Colonic mucosa (tissue), 4 donors: ENCODE results near the gene PPIP5K1. TPM values are rescaled to one million over a fixed set of nuclear protein-coding genes. Genes with fewer than 3 reads are reported as not detected.
A peak's percentile ranks its signal among the peaks of the same experiment; 100 is the strongest.

Source experiments
- DNase-seq: peaks from one replicate; pipeline ENCODE4 v3.0.0-alpha.2; 2020
- H3K27ac ChIP-seq: fragments of 200-600 bp; one replicate; pipeline ENCODE4 v1.8.0; 2021
- H3K27me3 ChIP-seq: fragments of 200-600 bp; one replicate; pipeline ENCODE4 v1.8.0; 2021
- H3K36me3 ChIP-seq: fragments of 200-600 bp; one replicate; pipeline ENCODE4 v1.8.0; 2021
- H3K4me1 ChIP-seq: fragments of 200-600 bp; one replicate; pipeline ENCODE4 v1.8.0; 2021; ENCODE audit warnings: mild to moderate bottlenecking
- H3K4me3 ChIP-seq: fragments of 200-600 bp; one replicate; pipeline ENCODE4 v1.8.0; 2021
- H3K9ac ChIP-seq, 2 donors: one replicate each; pipeline ENCODE4 v1.7.0; 2013; ENCODE audit warnings: control low read depth in 2 of 2, low read depth in 2 of 2, low read length in 2 of 2
- H3K9me3 ChIP-seq: fragments of 200-600 bp; one replicate; pipeline ENCODE4 v1.8.0; 2021
- intact Hi-C: fragments of 100-400 bp; cut with DNase I; formaldehyde crosslinking; loops from one replicate; pipeline ENCODE4 v1.14.1; 2022
- total RNA-seq, 2 donors: library from RNA; stranded (reverse); fragmentation: NEBNext Ultra II Directional in 1 of 2; extraction: Animal tissue kit (Norgen Biotek cat#: 25700) in 1 of 2; gene quantifications; one replicate each; pipeline ENCODE4 v1.2.1, GENCODE V29; 2021
- TF ChIP-seq, protein P1 (sequence below): fragments of 200-600 bp; IDR thresholded peaks from one replicate; pipeline ENCODE4 v1.8.0; 2022; ENCODE audit warnings: antibody characterized with exemption, mild to moderate bottlenecking
- donor health status: healthy.
- donor health status: DM: no; HTN: no; CAD: no.
- donor health status: DM: no; HTN: no; CAD: no.

PPIP5K1 gene
- total RNA-seq, 2 donors from 2014 or later = 62.5 to 116 TPM

GRCh38 chr15:43508421-43508820 lies 81.6 kb downstream of the PPIP5K1 start:
- no peaks in the 10 kb centered on the region for H3K27me3 ChIP-seq
- H3K9me3 ChIP-seq = no peaks in the 10 kb centered on the region
- no peak overlapping the region for H3K4me3 ChIP-seq
- no peak for DNase-seq
- H3K36me3 ChIP-seq = no peaks in the 10 kb centered on the region
- H3K27ac ChIP-seq = peak overlapping the region; percentile 59
- H3K9ac ChIP-seq = no peak overlapping the region
- peaks cover 6% of the 10 kb centered on the region for H3K4me1 ChIP-seq
- TF ChIP-seq, protein P1, sequence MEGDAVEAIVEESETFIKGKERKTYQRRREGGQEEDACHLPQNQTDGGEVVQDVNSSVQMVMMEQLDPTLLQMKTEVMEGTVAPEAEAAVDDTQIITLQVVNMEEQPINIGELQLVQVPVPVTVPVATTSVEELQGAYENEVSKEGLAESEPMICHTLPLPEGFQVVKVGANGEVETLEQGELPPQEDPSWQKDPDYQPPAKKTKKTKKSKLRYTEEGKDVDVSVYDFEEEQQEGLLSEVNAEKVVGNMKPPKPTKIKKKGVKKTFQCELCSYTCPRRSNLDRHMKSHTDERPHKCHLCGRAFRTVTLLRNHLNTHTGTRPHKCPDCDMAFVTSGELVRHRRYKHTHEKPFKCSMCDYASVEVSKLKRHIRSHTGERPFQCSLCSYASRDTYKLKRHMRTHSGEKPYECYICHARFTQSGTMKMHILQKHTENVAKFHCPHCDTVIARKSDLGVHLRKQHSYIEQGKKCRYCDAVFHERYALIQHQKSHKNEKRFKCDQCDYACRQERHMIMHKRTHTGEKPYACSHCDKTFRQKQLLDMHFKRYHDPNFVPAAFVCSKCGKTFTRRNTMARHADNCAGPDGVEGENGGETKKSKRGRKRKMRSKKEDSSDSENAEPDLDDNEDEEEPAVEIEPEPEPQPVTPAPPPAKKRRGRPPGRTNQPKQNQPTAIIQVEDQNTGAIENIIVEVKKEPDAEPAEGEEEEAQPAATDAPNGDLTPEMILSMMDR = no peak
- intact Hi-C loops = no loop called here

DNA sequence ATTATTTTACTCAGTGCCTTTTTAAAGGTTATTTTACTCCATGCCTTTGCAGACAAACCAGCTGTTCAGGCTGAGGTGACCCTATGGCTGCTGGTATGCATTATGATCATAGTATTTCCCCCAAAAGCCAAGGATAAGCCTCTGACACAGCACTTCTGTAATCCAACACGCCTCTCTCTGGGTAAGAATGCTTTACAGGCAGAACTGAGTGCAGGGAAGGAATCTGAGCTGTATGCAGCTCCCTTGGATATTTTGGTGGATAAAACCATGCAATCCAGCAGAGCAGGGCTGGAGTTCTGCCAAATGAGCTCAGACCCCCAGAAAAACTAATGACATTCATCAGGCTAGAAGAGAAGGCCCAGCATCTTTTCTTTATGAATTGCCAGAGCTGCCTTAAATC lies 84.3 kb downstream of the PPIP5K1 start:
- H3K27me3 ChIP-seq = no peaks in the 10 kb centered on the region
- no peaks in the 10 kb centered on the region for H3K4me1 ChIP-seq
- no peaks in the 10 kb centered on the region for H3K36me3 ChIP-seq
- H3K4me3 ChIP-seq = no peak overlapping the region
- no peak overlapping the region for H3K9ac ChIP-seq
- intact Hi-C loops = no loop called here
- H3K9me3 ChIP-seq = no peaks in the 10 kb centered on the region
- TF ChIP-seq, protein P1 = no peak
- no peak overlapping the region for H3K27ac ChIP-seq
- no peak for DNase-seq

- Histone ChIP-seq H3K9ac (no peak overlapping the region), H3K27ac (no peak overlapping the region), H3K36me3 (no peaks in the 10 kb centered on the region), H3K9me3 (no peaks in the 10 kb centered on the region), H3K27me3 (no peaks in the 10 kb centered on the region), H3K4me1 (no peaks in the 10 kb centered on the region), H3K4me3 (no peak overlapping the region)
- DNase-seq = no peak
- TF ChIP-seq, protein P1 = no peak
- intact Hi-C loops = no loop called here
These were observed 90.4 kb downstream of the PPIP5K1 start for GRCh38 chr15:43499635-43500034.

DNA sequence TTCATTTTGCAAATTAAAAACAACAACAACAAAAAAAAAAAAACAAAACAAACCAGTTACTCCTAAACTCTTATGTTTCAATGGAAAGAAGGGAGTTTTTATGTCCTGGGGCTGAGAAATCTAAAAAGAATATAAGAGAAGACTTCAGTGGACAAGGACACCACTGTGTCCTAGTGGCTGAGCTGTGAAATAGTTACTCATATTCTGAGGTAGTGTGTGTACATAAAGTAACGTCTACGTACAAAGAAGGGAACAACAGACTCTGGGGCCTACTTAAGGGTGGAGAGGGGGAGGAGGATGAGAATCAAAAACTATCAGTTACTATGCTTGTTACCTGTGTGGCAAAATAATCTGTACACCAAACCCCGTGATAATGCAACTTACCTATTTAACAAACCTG lies 91.0 kb downstream of the PPIP5K1 start:
- Histone ChIP-seq H3K9ac (no peak overlapping the region), H3K9me3 (no peaks in the 10 kb centered on the region), H3K4me1 (no peaks in the 10 kb centered on the region), H3K4me3 (no peak overlapping the region), H3K27ac (no peak overlapping the region), H3K36me3 (no peaks in the 10 kb centered on the region), H3K27me3 (no peaks in the 10 kb centered on the region)
- intact Hi-C loops = no loop called here
- no peak for DNase-seq
- TF ChIP-seq, protein P1 = no peak

- Histone ChIP-seq H3K4me3 (peak overlapping the region; percentile 82), H3K27me3 (no peaks in the 10 kb centered on the region)
- intact Hi-C loops = no loop called here
These were observed 96.1 kb downstream of the PPIP5K1 start for GRCh38 chr15:43493703-43494472.

More at GRCh38 chr15:43493703-43494472, 96.1 kb downstream of the PPIP5K1 start:
- H3K9me3 ChIP-seq = no peaks in the 10 kb centered on the region
- no peak for DNase-seq
- H3K36me3 ChIP-seq = no peaks in the 10 kb centered on the region
- peaks cover 4% of the 10 kb centered on the region for H3K4me1 ChIP-seq
- TF ChIP-seq, protein P1 = no peak
- peak overlapping the region; percentile 79 for H3K27ac ChIP-seq
- peak overlapping the region in 1 of 2 donors; percentile 77 for H3K9ac ChIP-seq
